Measurements from ENCODE around the gene ABCA4. TPM values are rescaled to one million over a fixed set of nuclear protein-coding genes. Genes with fewer than 3 reads are reported as not detected.

ABCA4 gene
- total RNA-seq, 1 experiment from 2014 or later: 0.29 TPM

DNA sequence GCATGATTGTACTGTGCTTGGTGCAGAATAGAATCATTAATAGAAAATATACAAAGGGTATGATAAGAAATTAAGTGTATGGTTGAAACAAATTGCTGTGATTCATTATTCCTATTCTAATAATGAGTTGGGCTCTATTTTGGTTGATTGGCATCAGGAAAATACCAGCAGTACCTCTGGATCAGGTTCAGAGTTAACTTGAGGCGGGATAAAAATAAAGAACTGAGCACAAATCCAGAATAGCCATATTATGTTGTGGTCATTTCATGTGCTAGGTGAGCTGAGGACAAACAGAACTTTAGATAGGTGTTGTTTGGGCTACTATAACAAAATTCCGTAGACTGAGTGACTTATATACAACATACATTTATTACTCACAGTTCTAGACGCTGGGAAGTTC, 151.1 kb downstream of the ABCA4 start:
- CTCF ChIA-PET: no interaction called here
- H3K27me3 ChIP-seq (ENCODE audit: low read length): no peaks in the 10 kb centered on the region
- intact Hi-C loops (cut with micrococcal nuclease): no loop called here
- H3K4me1 ChIP-seq (ENCODE audit: insufficient read depth, low read length): peaks cover 17% of the 10 kb centered on the region
- no peaks in the 10 kb centered on the region for H3K9me2 ChIP-seq (replicated peaks; ENCODE audit: low read length)
- no peaks in the 10 kb centered on the region for H3K9me3 ChIP-seq (ENCODE audit: low read length)
- POLR2A ChIA-PET (ENCODE audit: unreplicated experiment): no interaction called here
- no peak for TF ChIP-seq EZH2 (IDR thresholded peaks at IDR 0.05; ENCODE audit: low read length, unreplicated experiment)
- TF ChIP-seq, protein P1, sequence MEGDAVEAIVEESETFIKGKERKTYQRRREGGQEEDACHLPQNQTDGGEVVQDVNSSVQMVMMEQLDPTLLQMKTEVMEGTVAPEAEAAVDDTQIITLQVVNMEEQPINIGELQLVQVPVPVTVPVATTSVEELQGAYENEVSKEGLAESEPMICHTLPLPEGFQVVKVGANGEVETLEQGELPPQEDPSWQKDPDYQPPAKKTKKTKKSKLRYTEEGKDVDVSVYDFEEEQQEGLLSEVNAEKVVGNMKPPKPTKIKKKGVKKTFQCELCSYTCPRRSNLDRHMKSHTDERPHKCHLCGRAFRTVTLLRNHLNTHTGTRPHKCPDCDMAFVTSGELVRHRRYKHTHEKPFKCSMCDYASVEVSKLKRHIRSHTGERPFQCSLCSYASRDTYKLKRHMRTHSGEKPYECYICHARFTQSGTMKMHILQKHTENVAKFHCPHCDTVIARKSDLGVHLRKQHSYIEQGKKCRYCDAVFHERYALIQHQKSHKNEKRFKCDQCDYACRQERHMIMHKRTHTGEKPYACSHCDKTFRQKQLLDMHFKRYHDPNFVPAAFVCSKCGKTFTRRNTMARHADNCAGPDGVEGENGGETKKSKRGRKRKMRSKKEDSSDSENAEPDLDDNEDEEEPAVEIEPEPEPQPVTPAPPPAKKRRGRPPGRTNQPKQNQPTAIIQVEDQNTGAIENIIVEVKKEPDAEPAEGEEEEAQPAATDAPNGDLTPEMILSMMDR (conservative IDR thresholded peaks at IDR 0.05; ENCODE audit: low read depth, low read length): no peak
- TF ChIP-seq EZH2phosphoT487 (IDR thresholded peaks at IDR 0.05; ENCODE audit: borderline replicate concordance, low read length): no peak
- H3K9ac ChIP-seq (ENCODE audit: low read length): no peak overlapping the region
- no TSS peak for BruUV-seq (replicated peaks)
- H3K27ac ChIP-seq (ENCODE audit: low read length): no peak overlapping the region
- no peaks in the 10 kb centered on the region for H3K79me2 ChIP-seq (ENCODE audit: low read length)
- no peak overlapping the region for H2AFZ ChIP-seq (ENCODE audit: low read length)
- ATAC-seq (no peak), DNase-seq (no peak)
- H3K4me3 ChIP-seq (ENCODE audit: low read length): no peak overlapping the region
- H3K4me2 ChIP-seq (ENCODE audit: low read length): no peak overlapping the region
- no peaks in the 10 kb centered on the region for H3F3A ChIP-seq (ENCODE audit: low read length, unreplicated experiment)
- no peaks in the 10 kb centered on the region for H4K20me1 ChIP-seq (ENCODE audit: low read length)
- no peaks in the 10 kb centered on the region for H3K36me3 ChIP-seq (ENCODE audit: low read depth, low read length)

DNA sequence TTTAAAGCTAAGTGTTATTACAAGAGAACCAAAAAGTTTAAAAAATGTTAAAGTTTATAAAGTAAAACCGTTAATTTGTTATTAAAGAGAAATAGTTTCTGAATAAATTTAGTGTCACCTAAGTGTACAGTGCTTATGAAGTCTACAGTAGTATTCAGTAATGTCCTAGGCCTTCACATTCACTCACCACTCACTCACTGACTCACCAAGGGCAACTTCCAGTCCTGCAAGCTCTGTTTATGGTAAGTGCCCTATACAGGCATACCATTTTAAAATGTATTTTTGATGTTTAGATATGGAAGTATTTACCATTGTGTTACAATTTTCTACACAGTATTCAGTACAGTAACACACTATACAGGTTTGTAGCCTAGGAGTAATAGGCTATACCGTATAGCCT, 151.6 kb downstream of the ABCA4 start:
- no peak overlapping the region for H3K4me3 ChIP-seq (ENCODE audit: low read length)
- H3K79me2 ChIP-seq (ENCODE audit: low read length): no peaks in the 10 kb centered on the region
- POLR2A ChIA-PET (ENCODE audit: unreplicated experiment): no interaction called here
- no peaks in the 10 kb centered on the region for H3K9me2 ChIP-seq (replicated peaks; ENCODE audit: low read length)
- H3K4me2 ChIP-seq (ENCODE audit: low read length): no peak overlapping the region
- H3K9ac ChIP-seq (ENCODE audit: low read length): no peak overlapping the region
- peaks cover 22% of the 10 kb centered on the region for H3K4me1 ChIP-seq (ENCODE audit: insufficient read depth, low read length)
- H3K9me3 ChIP-seq (ENCODE audit: low read length): no peaks in the 10 kb centered on the region
- DNase-seq (peak; percentile 61), ATAC-seq (no peak)
- H4K20me1 ChIP-seq (ENCODE audit: low read length): no peaks in the 10 kb centered on the region
- TF ChIP-seq, protein P1 (conservative IDR thresholded peaks at IDR 0.05; ENCODE audit: low read depth, low read length): no peak
- TF ChIP-seq EZH2phosphoT487 (IDR thresholded peaks at IDR 0.05; ENCODE audit: borderline replicate concordance, low read length) (no peak), EZH2 (IDR thresholded peaks at IDR 0.05; ENCODE audit: low read length, unreplicated experiment) (no peak)
- no peaks in the 10 kb centered on the region for H3K27me3 ChIP-seq (ENCODE audit: low read length)
- H3F3A ChIP-seq (ENCODE audit: low read length, unreplicated experiment): no peaks in the 10 kb centered on the region
- no peak overlapping the region for H3K27ac ChIP-seq (ENCODE audit: low read length)
- H2AFZ ChIP-seq (ENCODE audit: low read length): no peak overlapping the region
- BruUV-seq (replicated peaks): no TSS peak
- no peaks in the 10 kb centered on the region for H3K36me3 ChIP-seq (ENCODE audit: low read depth, low read length)
- intact Hi-C loops (cut with micrococcal nuclease): no loop called here
- CTCF ChIA-PET: interaction anchor here (0.6 kb wide), 1 partner anchor 287 kb away, joined by 3 read pairs; no protein-coding TSS in a partner anchor

DNA sequence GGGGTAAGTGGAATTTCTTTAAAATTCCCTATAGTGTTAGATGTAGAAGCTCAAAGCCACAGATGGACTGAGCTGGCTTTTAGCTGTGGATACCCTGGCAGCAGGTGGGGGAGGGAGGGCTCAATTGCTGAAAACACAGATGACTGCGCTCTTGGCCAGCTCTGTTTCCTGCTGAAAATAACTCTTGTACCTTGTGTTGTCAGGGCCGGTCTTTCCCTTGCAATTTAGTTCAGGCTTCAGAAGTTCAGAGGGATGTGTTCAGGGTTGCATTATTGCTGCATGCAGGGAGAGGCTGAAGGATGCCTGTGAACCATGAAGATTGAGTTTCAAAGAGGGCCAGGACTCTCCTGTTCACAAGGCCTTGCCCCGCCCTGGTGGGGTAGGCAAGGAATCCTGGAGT, 153.6 kb downstream of the ABCA4 start:
- TF ChIP-seq EZH2phosphoT487 (IDR thresholded peaks at IDR 0.05; ENCODE audit: borderline replicate concordance, low read length): no peak
- no peak for TF ChIP-seq EZH2 (IDR thresholded peaks at IDR 0.05; ENCODE audit: low read length, unreplicated experiment)
- TF ChIP-seq, protein P1 (conservative IDR thresholded peaks at IDR 0.05; ENCODE audit: low read depth, low read length): no peak
- Histone ChIP-seq H3K9me2 (replicated peaks; ENCODE audit: low read length) (no peaks in the 10 kb centered on the region), H3K4me2 (ENCODE audit: low read length) (no peak overlapping the region), H3K4me3 (ENCODE audit: low read length) (no peak overlapping the region), H3K79me2 (ENCODE audit: low read length) (no peaks in the 10 kb centered on the region), H3K27me3 (ENCODE audit: low read length) (no peaks in the 10 kb centered on the region), H3K4me1 (ENCODE audit: insufficient read depth, low read length) (peaks cover 29% of the 10 kb centered on the region), H3F3A (ENCODE audit: low read length, unreplicated experiment) (no peaks in the 10 kb centered on the region), H2AFZ (ENCODE audit: low read length) (no peak overlapping the region), H3K27ac (ENCODE audit: low read length) (no peak overlapping the region), H3K9ac (ENCODE audit: low read length) (no peak overlapping the region), H3K9me3 (ENCODE audit: low read length) (no peaks in the 10 kb centered on the region), H4K20me1 (ENCODE audit: low read length) (no peaks in the 10 kb centered on the region), H3K36me3 (ENCODE audit: low read depth, low read length) (no peaks in the 10 kb centered on the region)
- CTCF ChIA-PET: no interaction called here
- no peak for DNase-seq
- ATAC-seq: no peak
- BruUV-seq (replicated peaks): no TSS peak
- POLR2A ChIA-PET (ENCODE audit: unreplicated experiment): no interaction called here
- intact Hi-C loops (cut with micrococcal nuclease): no loop called here
